ENCODE measurements around the gene GARIN5B.

GRCh38 chr19:55373306-55373992 is 10.4 kb upstream of the GARIN5B start:
- TF ChIP-seq CTCF (conservative IDR thresholded peaks at IDR 0.05; ENCODE audit: low read depth, low read length) (no peak), EZH2 (IDR thresholded peaks at IDR 0.05; ENCODE audit: low read length, unreplicated experiment) (no peak)

Measured in PC-3 (cell line).